EH (cell line): ENCODE data around the gene GXYLT1.
"Not testable (repeated sequence)": the region's sequence is repeated elsewhere in the genome, so short reads cannot be mapped to it uniquely, and the experiment has no call there.

Experiments
- DNase-seq: peaks from one replicate; pipeline ENCODE4 v3.0.0-alpha.2; 2015; ENCODE audit warnings: low read depth

GXYLT1 gene

DNA sequence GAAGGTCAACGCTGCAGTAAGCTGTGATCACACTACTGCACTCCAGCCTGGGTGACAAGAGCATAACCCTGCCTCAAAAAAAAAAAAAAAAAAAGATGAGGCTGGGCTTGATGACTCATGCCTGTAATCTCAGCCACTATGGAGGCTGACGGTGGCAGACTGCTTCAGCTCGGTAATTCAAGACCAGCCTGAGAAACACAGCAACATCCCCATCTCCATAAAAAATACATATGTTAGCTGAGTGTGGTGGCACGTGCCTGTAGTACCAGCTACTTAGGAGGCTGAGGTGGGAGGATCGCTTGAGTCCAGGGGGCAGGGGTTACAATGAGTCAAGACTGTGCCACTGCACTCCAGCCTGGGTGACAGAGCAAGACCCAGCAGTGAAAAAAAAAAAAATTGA lies 50.4 kb downstream of the GXYLT1 start:
- DNase-seq, result peak; percentile 77

GRCh38 chr12:42091769-42092168 lies 52.9 kb downstream of the GXYLT1 start:
- DNase-seq, result no peak

DNA sequence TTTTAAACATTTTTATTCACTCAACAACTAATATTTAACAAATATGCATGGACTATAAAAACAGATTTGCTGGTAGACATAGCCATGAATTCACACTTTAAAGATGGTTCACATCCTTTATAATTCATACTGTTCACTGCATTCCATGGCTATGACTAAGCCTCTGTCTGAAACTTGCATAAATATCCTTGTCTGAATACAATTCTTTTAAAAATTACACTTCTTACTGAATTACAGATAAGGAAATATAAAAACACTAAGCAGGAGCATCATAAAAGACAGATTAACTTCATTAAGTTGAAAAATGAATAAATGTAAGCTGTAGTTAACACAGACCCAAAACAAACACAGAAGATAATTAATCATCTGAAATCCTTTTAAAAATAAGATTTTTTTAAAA lies 53.8 kb downstream of the GXYLT1 start:
- DNase-seq, result peak; percentile 81

DNA sequence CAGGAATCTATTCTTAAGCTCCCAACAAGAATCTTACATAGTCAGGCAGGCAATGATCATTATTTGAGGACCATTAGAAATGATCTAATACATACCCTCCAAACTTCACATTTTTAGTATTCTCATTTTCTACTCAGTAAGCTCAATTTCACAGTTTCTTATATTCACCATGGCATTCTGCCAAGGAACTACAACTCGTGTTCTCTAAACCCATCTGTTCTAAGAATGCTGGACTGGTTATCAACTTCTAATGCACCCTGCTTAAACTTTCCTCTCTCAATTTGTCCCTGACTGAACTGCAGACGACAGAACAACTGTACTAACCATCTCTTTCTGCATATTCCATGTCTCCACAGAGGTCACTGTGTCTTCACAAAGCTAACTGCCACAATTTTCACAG lies 58.6 kb downstream of the GXYLT1 start:
- DNase-seq, result peak; percentile 38

DNA sequence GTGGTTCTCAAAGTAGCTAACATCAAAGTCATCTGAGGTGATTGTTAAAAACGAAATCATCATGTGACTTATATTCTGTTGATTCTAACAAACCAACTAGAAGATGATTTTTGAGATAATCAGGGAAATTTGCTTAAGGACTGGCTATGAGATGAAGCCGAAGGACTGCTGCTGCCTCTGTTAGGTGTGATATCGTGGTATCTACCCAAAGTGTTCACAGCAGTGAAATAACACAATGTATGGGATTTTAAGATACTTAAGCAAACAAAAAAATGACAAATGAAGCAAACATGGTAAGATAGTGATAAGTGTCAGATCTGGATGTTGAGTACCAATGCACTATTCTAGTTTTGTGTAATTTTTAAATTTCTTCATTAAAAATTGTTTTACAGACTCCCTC lies 59.1 kb downstream of the GXYLT1 start:
- DNase-seq, result no peak

GRCh38 chr12:42084522-42084921 lies 60.2 kb downstream of the GXYLT1 start:
- peak; percentile 22 for DNase-seq

GRCh38 chr12:42076976-42077375 lies 67.7 kb downstream of the GXYLT1 start:
- no peak for DNase-seq

DNA sequence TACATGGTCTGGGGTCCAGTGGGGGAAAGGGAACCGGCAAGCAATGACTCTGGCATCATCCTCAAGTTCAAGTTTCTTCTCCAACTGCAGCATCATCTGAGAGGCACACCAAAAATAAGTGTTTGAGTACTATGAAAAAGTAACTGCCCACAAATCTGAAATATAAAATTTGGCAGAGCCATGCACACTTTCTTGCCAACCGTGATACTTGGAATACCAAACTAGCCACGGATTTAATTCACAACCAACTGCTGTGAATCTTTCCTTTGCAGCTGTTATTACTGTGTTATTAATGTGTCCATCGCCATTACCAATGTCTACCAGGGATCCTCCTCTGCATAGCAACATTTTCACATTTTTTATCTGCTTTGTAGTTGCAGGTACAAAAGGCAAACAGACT lies 74.6 kb downstream of the GXYLT1 start:
- DNase-seq, result no peak

GRCh38 chr12:42059127-42059526 lies 85.5 kb downstream of the GXYLT1 start:
- DNase-seq, result no peak

- no peak for DNase-seq
Observed at GRCh38 chr12:42056130-42056529, 88.5 kb downstream of the GXYLT1 start.

DNA sequence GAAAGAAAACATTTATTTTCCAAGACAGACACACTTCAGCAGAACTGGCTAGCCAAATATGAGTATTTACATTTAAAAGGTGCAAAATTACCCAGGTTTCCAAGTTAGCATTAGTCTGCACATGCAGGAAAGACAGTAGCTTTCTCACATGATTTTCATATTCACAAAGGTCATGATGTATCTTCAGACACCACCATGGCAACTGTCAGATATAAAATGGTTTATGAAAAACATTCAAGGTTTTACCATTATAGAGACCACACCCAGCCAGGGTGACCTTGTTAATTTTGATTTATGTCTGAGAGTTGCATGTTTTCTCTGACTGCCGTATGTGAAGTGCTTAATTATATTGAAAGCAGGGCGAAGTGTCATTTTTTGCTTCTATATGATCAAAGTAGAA lies 91.2 kb downstream of the GXYLT1 start:
- DNase-seq, result no peak

DNA sequence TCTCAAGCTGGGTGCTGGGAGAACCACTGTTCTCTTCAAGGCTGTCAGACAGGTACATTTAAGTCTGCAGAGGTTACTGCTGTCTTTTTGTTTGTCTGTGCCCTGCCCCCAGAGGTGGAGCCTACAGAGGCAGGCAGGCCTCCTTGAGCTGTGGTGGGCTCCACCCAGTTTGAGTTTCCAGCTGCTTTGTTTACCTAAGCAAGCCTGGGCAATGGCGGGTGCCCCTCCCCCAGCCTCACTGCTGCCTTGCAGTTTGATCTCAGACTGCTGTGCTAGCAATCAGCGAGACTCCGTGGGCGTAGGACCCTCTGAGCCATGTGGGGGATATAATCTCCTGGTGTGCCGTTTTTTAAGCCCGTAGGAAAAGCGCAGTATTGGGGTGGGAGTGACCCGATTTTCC lies 95.7 kb downstream of the GXYLT1 start:
- DNase-seq, result not testable (repeated sequence)

- no peak for DNase-seq
Observed at GRCh38 chr12:42039577-42039976, 105.1 kb downstream of the GXYLT1 start.

DNA sequence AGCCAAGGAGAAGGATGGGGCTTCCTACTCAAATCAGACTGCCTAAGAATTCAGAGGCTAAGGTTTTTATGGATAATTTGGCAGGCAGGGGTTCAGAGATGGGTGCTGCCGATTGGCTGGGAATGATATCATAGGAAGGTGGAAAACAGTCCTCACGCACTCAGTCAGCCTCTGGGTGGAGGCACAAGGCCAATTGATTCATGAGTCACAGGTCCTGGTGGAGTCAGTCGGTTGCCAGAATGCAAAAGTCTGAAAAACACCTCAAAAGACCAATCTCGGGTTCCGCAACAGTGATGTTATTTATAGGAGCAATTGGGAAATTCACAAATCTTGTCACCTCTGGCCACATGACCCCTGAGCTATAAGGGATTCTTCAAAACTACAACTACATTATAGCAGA lies 105.5 kb downstream of the GXYLT1 start:
- DNase-seq, result peak; percentile 46

- DNase-seq, result no peak
Observed at GRCh38 chr12:42031847-42032564, 112.7 kb downstream of the GXYLT1 start.
